ENCODE data around the gene ARCN1.

The ARCN1 gene

DNA sequence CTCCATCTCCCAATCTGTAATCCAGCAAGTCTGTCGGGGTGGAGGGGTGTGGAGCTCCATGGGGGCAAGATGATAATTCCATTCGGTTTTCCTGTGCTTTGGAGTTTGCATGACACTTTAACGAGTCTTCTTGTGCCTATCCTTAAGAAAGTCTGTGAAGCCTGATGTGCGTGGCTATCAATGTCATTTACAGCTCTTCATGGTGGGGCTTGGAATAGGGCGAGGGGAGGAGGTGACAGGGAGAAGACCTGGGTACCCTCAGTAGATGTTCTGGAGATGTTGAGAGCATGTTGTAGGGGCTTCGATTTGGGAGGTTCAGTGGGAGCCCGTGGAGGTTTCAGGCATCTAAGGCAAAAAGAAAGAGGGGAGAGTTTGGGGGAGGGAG lies 34.6 kb downstream of the ARCN1 start:
- H2BK12ac ChIP-seq (ENCODE audit: low read length in 2 of 2) = peak overlapping the region; percentile 18 to 99
- peak overlapping the region; percentile 1 to 3 for H3K4ac ChIP-seq (ENCODE audit: low read depth in 1 of 2, low read length in 2 of 2)
- H2BK5ac ChIP-seq (ENCODE audit: low read depth, low read length, poor library complexity, severe bottlenecking) = peak overlapping the region; percentile 97
- no peak overlapping the region for H3K23ac ChIP-seq (ENCODE audit: low read length in 2 of 2)
- H2AFZ ChIP-seq (ENCODE audit: low read depth, low read length) = no peak overlapping the region
- no peaks in the 10 kb centered on the region for H3K27me3 ChIP-seq (ENCODE audit: control insufficient read depth in 1 of 2, insufficient read depth in 1 of 2, low read length in 2 of 2)
- no peaks in the 10 kb centered on the region for H3K9me3 ChIP-seq (ENCODE audit: control insufficient read depth, low read length)
- peaks cover 5% of the 10 kb centered on the region for H3K79me1 ChIP-seq (replicated peaks; ENCODE audit: low read length, poor library complexity, severe bottlenecking)
- DNase-seq = no peak
- peak overlapping the region in 1 of 2 experiments; percentile 35 for H3K14ac ChIP-seq (ENCODE audit: low read length in 2 of 2)
- H3K18ac ChIP-seq (ENCODE audit: low read depth in 1 of 2, low read length in 2 of 2) = peak overlapping the region; percentile 10 to 86
- H2AK5ac ChIP-seq (ENCODE audit: low read length, severe bottlenecking) = peak overlapping the region; percentile 100
- H4K91ac ChIP-seq (ENCODE audit: low read length) = peak overlapping the region; percentile 41
- peaks cover 38% of the 10 kb centered on the region for H3K4me1 ChIP-seq (ENCODE audit: control insufficient read depth, insufficient read depth, low read depth, low read length)
- H4K8ac ChIP-seq (ENCODE audit: low read length) = peak overlapping the region; percentile 24
- peak overlapping the region; percentile 100 for H3K27ac ChIP-seq (ENCODE audit: low read length, poor library complexity, severe bottlenecking)
- peak overlapping the region; percentile 59 for H3K9ac ChIP-seq (ENCODE audit: low read length)
- H2BK15ac ChIP-seq (ENCODE audit: low read depth, poor library complexity, severe bottlenecking) = peak overlapping the region; percentile 57
- peaks cover 15 to 22% of the 10 kb centered on the region in 2 experiments for H3K36me3 ChIP-seq (ENCODE audit: control insufficient read depth in 1 of 2, insufficient read depth in 2 of 2, low read depth in 1 of 2, low read length in 2 of 2)
- WGBS = 74% methylated on average over 7 of the region's 7 CpGs
- H3K4me3 ChIP-seq (ENCODE audit: insufficient read depth in 1 of 2, low read depth in 1 of 2, low read length in 2 of 2) = peak overlapping the region in 1 of 2 experiments; percentile 35
- peak overlapping the region; percentile 75 for H3K4me2 ChIP-seq (ENCODE audit: low read length, poor library complexity, severe bottlenecking)
- peak overlapping the region; percentile 44 for H2BK120ac ChIP-seq (ENCODE audit: low read depth, low read length)

DNA sequence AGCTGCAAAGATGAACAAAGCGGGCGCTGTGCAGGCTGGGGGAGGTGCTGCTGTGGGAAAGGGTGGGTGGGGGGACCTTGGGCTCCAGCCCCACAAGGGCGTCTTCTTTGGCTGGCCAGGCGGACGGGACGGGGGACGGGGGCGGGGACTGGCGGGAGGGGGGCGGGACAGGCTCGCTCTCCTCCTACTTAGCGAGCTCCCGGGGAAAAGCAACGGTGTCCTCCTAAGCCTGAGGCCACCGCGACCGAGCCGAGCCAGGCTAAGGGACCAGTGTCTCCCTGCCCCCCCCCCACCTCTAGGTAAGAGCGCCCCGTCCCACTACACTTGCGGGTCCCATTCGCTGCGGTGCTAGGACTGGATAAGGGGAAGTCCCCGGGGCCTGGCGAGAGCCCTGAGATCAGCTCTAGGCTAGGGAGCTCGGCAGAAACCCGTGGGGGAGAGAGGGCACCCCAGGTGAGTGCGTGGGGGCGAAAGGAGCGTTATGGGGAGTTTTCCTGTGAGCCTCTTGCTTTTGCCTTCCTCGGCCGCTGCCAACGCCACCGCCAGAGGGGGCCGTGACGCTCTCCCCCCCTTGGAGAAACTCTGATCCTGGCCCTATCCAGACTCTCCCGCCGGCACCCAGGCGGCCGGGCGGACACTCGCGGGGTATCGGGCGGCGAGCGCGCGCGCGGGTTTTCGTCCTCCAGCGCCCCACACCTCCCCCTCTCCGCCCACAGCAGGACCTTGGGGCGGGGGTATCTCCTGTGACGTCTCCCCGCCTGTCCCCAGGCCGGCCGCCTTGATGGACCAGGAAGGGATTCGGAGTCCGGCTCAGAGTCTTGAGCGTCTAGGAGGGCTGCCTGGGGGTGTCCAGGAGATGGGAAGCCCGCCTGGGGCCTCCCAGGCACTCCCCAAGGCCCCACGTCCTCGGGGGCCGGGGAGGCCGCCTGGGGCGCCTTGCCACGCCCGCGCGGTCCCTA lies 35.5 kb downstream of the ARCN1 start, which contains the start of gene PHLDB1:
TSS of gene PHLDB1 (plus strand) at position 215 of the 959 bp plus-strand sequence. CDS start 6,222 bp downstream, outside the sequence.
- H3K27ac ChIP-seq (ENCODE audit: low read length, poor library complexity, severe bottlenecking) = peak within 1 kb of the TSS; percentile 100
- peaks cover 6 to 16% of the 10 kb centered on the region in 2 experiments for H3K36me3 ChIP-seq (ENCODE audit: control insufficient read depth in 1 of 2, insufficient read depth in 2 of 2, low read depth in 1 of 2, low read length in 2 of 2)
- H3K18ac ChIP-seq (ENCODE audit: low read depth in 1 of 2, low read length in 2 of 2) = peak within 1 kb of the TSS; percentile 96 to 100
- peak; percentile 83 for DNase-seq
- peaks cover 42% of the 10 kb centered on the region for H3K4me1 ChIP-seq (ENCODE audit: control insufficient read depth, insufficient read depth, low read depth, low read length)
- H3K4me2 ChIP-seq (ENCODE audit: low read length, poor library complexity, severe bottlenecking) = peak within 1 kb of the TSS; percentile 85
- H2BK15ac ChIP-seq (ENCODE audit: low read depth, poor library complexity, severe bottlenecking) = peak within 1 kb of the TSS; percentile 98
- peak within 1 kb of the TSS; percentile 97 for H3K9ac ChIP-seq (ENCODE audit: low read length)
- H3K79me1 ChIP-seq (replicated peaks; ENCODE audit: low read length, poor library complexity, severe bottlenecking) = no peaks in the 10 kb centered on the region
- H2BK12ac ChIP-seq (ENCODE audit: low read length in 2 of 2) = peak within 1 kb of the TSS; percentile 72 to 99
- peak within 1 kb of the TSS; percentile 100 for H2AK5ac ChIP-seq (ENCODE audit: low read length, severe bottlenecking)
- H4K91ac ChIP-seq (ENCODE audit: low read length) = peak within 1 kb of the TSS; percentile 99
- H2AFZ ChIP-seq (ENCODE audit: low read depth, low read length) = no peak within 1 kb of the TSS
- H2BK120ac ChIP-seq (ENCODE audit: low read depth, low read length) = peak within 1 kb of the TSS; percentile 99
- peak within 1 kb of the TSS; percentile 94 to 97 for H3K14ac ChIP-seq (ENCODE audit: low read length in 2 of 2)
- H3K4me3 ChIP-seq (ENCODE audit: insufficient read depth in 1 of 2, low read depth in 1 of 2, low read length in 2 of 2) = peak within 1 kb of the TSS; percentile 83 to 86
- WGBS = 1% methylated on average over 57 of the region's 72 CpGs
- no peaks in the 10 kb centered on the region for H3K27me3 ChIP-seq (ENCODE audit: control insufficient read depth in 1 of 2, insufficient read depth in 1 of 2, low read length in 2 of 2)
- H4K8ac ChIP-seq (ENCODE audit: low read length) = peak within 1 kb of the TSS; percentile 93
- peak within 1 kb of the TSS in 1 of 2 experiments; percentile 86 for H3K23ac ChIP-seq (ENCODE audit: low read length in 2 of 2)
- H3K4ac ChIP-seq (ENCODE audit: low read depth in 1 of 2, low read length in 2 of 2) = peak within 1 kb of the TSS; percentile 95 to 97
- peak within 1 kb of the TSS; percentile 97 for H2BK5ac ChIP-seq (ENCODE audit: low read depth, low read length, poor library complexity, severe bottlenecking)
- H3K9me3 ChIP-seq (ENCODE audit: control insufficient read depth, low read length) = no peaks in the 10 kb centered on the region

DNA sequence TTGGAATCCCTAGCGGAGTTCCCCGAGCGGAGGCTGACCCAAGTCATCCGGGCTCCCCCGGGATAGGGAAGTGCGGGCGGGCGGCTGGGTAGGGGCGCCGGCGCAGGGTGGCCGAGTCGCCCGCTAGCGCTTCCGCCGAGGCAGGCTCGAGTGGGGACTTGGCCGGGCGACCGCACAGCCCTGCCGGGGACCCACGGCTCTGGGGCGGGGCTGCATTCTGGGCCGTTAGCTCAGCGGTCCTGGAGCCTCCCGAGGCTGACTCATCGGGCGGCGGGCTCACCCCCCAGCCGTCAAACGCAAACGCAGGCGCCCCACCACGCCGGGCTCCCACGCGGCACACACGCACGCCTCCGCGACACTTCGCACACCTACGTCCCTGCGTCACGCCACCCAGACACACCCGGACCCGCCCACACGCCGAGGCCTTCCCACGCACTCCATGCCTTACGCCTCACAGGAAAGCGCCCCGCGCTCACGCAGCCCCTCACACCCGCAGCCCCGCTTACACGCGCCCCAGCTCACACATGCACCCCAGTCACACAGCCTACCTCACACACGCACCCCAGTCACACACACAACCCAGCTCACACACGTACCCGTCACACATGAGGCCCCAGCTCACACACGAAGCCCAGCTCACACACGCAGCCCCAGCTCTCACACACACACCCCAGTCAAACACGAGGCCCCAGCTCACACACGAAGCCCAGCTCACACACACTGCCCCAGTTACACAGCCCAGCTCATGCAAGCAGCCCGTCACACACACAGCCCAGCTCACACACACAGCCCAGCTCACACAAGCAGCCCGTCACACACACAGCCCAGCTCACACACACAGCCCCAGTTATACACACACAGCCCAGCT lies 36.4 kb downstream of the ARCN1 start:
- peak overlapping the region; percentile 96 to 100 for H3K18ac ChIP-seq (ENCODE audit: low read depth in 1 of 2, low read length in 2 of 2)
- H3K4ac ChIP-seq (ENCODE audit: low read depth in 1 of 2, low read length in 2 of 2) = peak overlapping the region; percentile 95 to 97
- H3K23ac ChIP-seq (ENCODE audit: low read length in 2 of 2) = peak overlapping the region in 1 of 2 experiments; percentile 99
- DNase-seq = peak; percentile 94
- peak overlapping the region; percentile 83 to 86 for H3K4me3 ChIP-seq (ENCODE audit: insufficient read depth in 1 of 2, low read depth in 1 of 2, low read length in 2 of 2)
- H2BK5ac ChIP-seq (ENCODE audit: low read depth, low read length, poor library complexity, severe bottlenecking) = peak overlapping the region; percentile 93
- H3K36me3 ChIP-seq (ENCODE audit: control insufficient read depth in 1 of 2, insufficient read depth in 2 of 2, low read depth in 1 of 2, low read length in 2 of 2) = peaks cover 4 to 16% of the 10 kb centered on the region in 2 experiments
- H4K8ac ChIP-seq (ENCODE audit: low read length) = peak overlapping the region; percentile 93
- H3K4me2 ChIP-seq (ENCODE audit: low read length, poor library complexity, severe bottlenecking) = peak overlapping the region; percentile 85
- H3K79me1 ChIP-seq (replicated peaks; ENCODE audit: low read length, poor library complexity, severe bottlenecking) = no peaks in the 10 kb centered on the region
- peak overlapping the region; percentile 97 for H3K9ac ChIP-seq (ENCODE audit: low read length)
- peak overlapping the region; percentile 99 for H4K91ac ChIP-seq (ENCODE audit: low read length)
- H2AK5ac ChIP-seq (ENCODE audit: low read length, severe bottlenecking) = peak overlapping the region; percentile 69
- peak overlapping the region; percentile 98 for H3K27ac ChIP-seq (ENCODE audit: low read length, poor library complexity, severe bottlenecking)
- H2BK120ac ChIP-seq (ENCODE audit: low read depth, low read length) = peak overlapping the region; percentile 99
- 9% methylated on average over 48 of the region's 69 CpGs for WGBS
- H2BK12ac ChIP-seq (ENCODE audit: low read length in 2 of 2) = peak overlapping the region; percentile 78 to 99
- peak overlapping the region; percentile 98 for H2BK15ac ChIP-seq (ENCODE audit: low read depth, poor library complexity, severe bottlenecking)
- H2AFZ ChIP-seq (ENCODE audit: low read depth, low read length) = no peak overlapping the region
- H3K14ac ChIP-seq (ENCODE audit: low read length in 2 of 2) = peak overlapping the region; percentile 94 to 100
- no peaks in the 10 kb centered on the region for H3K27me3 ChIP-seq (ENCODE audit: control insufficient read depth in 1 of 2, insufficient read depth in 1 of 2, low read length in 2 of 2)
- peaks cover 49% of the 10 kb centered on the region for H3K4me1 ChIP-seq (ENCODE audit: control insufficient read depth, insufficient read depth, low read depth, low read length)
- H3K9me3 ChIP-seq (ENCODE audit: control insufficient read depth, low read length) = no peaks in the 10 kb centered on the region
